CD14-positive monocyte (primary cell): ENCODE measurements around the gene ZNF296. TPM values are rescaled to one million over a fixed set of nuclear protein-coding genes. Genes with fewer than 3 reads are reported as not detected.

Experiments
- DNase-seq, 3 donors: peaks; one replicate each; pipeline ENCODE4 v3.0.0-alpha.2; 2011 to 2022
- H2AFZ ChIP-seq: 2 replicates; pipeline ENCODE4 v1.6.0; 2012; ENCODE audit warnings: mild to moderate bottlenecking, low read depth, low read length, inconsistent platforms; ENCODE audit not compliant: insufficient read depth, poor library complexity, severe bottlenecking
- H3K27ac ChIP-seq, 2 donors: 1 replicate in 1 of 2; 2 replicates in 1 of 2; pipeline ENCODE4 v1.5.1; 2012 to 2013; ENCODE audit warnings: low read length in 2 of 2, control low read depth in 1 of 2, inconsistent platforms in 1 of 2, low read depth in 1 of 2, mild to moderate bottlenecking in 1 of 2
- H3K27me3 ChIP-seq, 2 donors: one replicate each; pipeline versions ENCODE4 v1.6.0 to v1.6.1; 2011 to 2013; ENCODE audit warnings: low read length in 2 of 2; ENCODE audit not compliant: control insufficient read depth in 2 of 2, insufficient read depth in 2 of 2
- H3K36me3 ChIP-seq, 2 donors: replicated peaks in 1 of 2; 1 replicate in 1 of 2; 2 replicates in 1 of 2; pipeline versions ENCODE4 v1.5.1 to v1.6.1; 2012 to 2013; ENCODE audit warnings: low read length in 2 of 2, control low read depth in 1 of 2, inconsistent platforms in 1 of 2, mild to moderate bottlenecking in 1 of 2; ENCODE audit not compliant: insufficient read depth in 2 of 2, control insufficient read depth in 1 of 2
- H3K4me1 ChIP-seq, 2 donors: 1 replicate in 1 of 2; 2 replicates in 1 of 2; pipeline versions ENCODE4 v1.5.1 to v1.6.1; 2012 to 2013; ENCODE audit warnings: low read length in 2 of 2, control low read depth in 1 of 2, inconsistent platforms in 1 of 2, mild to moderate bottlenecking in 1 of 2, moderate library complexity in 1 of 2; ENCODE audit not compliant: insufficient read depth in 2 of 2, control insufficient read depth in 1 of 2
- H3K4me2 ChIP-seq: replicated peaks from 2 replicates; pipeline ENCODE3; 2012; ENCODE audit warnings: low read length, moderate library complexity, mild to moderate bottlenecking; ENCODE audit not compliant: poor library complexity, severe bottlenecking; ENCODE audit errors: extremely low read depth
- H3K4me3 ChIP-seq, 3 experiments: fragments of 200-600 bp in 1 of 3; sonication (generic) in 1 of 3; replicated peaks in 1 of 3; 1 replicate in 2 of 3; 2 replicates in 1 of 3; pipeline ENCODE4 v1.5.1; 2011 to 2013; ENCODE audit warnings: low read length in 3 of 3, mild to moderate bottlenecking in 3 of 3, control low read depth in 2 of 3, low read depth in 2 of 3, inconsistent platforms in 1 of 3, moderate library complexity in 1 of 3
- H3K79me2 ChIP-seq: 2 replicates; pipeline ENCODE4 v1.6.0; 2012; ENCODE audit warnings: mild to moderate bottlenecking, control low read depth, inconsistent platforms, low read length, moderate library complexity; ENCODE audit not compliant: insufficient read depth
- H3K9ac ChIP-seq: 2 replicates; pipeline ENCODE4 v1.6.0; 2017; ENCODE audit warnings: low read length, mild to moderate bottlenecking; ENCODE audit not compliant: insufficient read depth, poor library complexity, severe bottlenecking
- H3K9me3 ChIP-seq, 2 donors: replicated peaks in 1 of 2; 1 replicate in 1 of 2; 2 replicates in 1 of 2; pipeline versions ENCODE4 v1.5.1 to v1.6.1; 2012 to 2013; ENCODE audit warnings: low read length in 2 of 2, control low read depth in 1 of 2; ENCODE audit not compliant: control insufficient read depth in 1 of 2, insufficient read depth in 1 of 2
- H4K20me1 ChIP-seq: 2 replicates; pipeline ENCODE4 v1.6.0; 2012; ENCODE audit warnings: mild to moderate bottlenecking, low read length, control low read depth, moderate library complexity; ENCODE audit not compliant: insufficient read depth
- H3K27ac Mint-ChIP-seq, 7 donors: one replicate each; pipeline ENCODE4 v1.8.0; 2020; ENCODE audit warnings: mild to moderate bottlenecking in 7 of 7, mixed read lengths in 7 of 7, moderate library complexity in 6 of 7, inconsistent platforms in 2 of 7
- H3K27me3 Mint-ChIP-seq, 3 donors: one replicate each; pipeline ENCODE4 v1.8.0; 2021 to 2022; ENCODE audit warnings: low read depth in 3 of 3, mild to moderate bottlenecking in 3 of 3, mixed read lengths in 3 of 3, moderate library complexity in 3 of 3, inconsistent platforms in 1 of 3
- H3K36me3 Mint-ChIP-seq, 2 donors: one replicate each; pipeline ENCODE4 v1.8.0; 2020; ENCODE audit warnings: mixed read lengths in 2 of 2, inconsistent platforms in 1 of 2, mild to moderate bottlenecking in 1 of 2
- H3K4me1 Mint-ChIP-seq: one replicate; pipeline ENCODE4 v1.8.0; 2020; ENCODE audit warnings: mild to moderate bottlenecking, mixed read lengths
- H3K4me3 Mint-ChIP-seq, 2 donors: one replicate each; pipeline ENCODE4 v1.8.0; 2020; ENCODE audit warnings: mild to moderate bottlenecking in 2 of 2, mixed read lengths in 2 of 2, moderate library complexity in 1 of 2
- H3K9me3 Mint-ChIP-seq, 7 donors: one replicate each; pipeline ENCODE4 v1.8.0; 2020 to 2022; ENCODE audit warnings: mixed read lengths in 7 of 7, mild to moderate bottlenecking in 6 of 7, moderate library complexity in 6 of 7, inconsistent platforms in 2 of 7
- WGBS: methylation state at CpG from one replicate; pipeline ENCODE4 v1.1.5; 2013; ENCODE audit warnings: missing lambda C conversion rate; ENCODE audit not compliant: insufficient coverage; 5-methylcytosine and 5-hydroxymethylcytosine counted together
- intact Hi-C, 2 donors: fragments of 100-400 bp; cut with micrococcal nuclease; formaldehyde crosslinking; loops; one replicate each; pipeline versions ENCODE4 v1.15.0 to v1.15.1; 2023
- polyA plus RNA-seq, 3 donors: library from polyadenylated mRNA; depleted of rRNA in 1 of 3; unstranded in 2 of 3; stranded (reverse) in 1 of 3; fragments of 300-500 nt in 2 of 3; fragments of >200 nt in 1 of 3; fragmentation: Illumina TruSeq in 2 of 3; gene quantifications; 1 replicate in 2 of 3; 2 replicates in 1 of 3; pipeline ENCODE4 v1.2.3, GENCODE V29; 2012 to 2021
- TF ChIP-seq, protein P1 (sequence below): fragments of 200-600 bp; IDR thresholded peaks from one replicate; pipeline ENCODE4 v1.8.0; 2022; ENCODE audit warnings: antibody characterized with exemption, mild to moderate bottlenecking

Gene ZNF296
- polyA plus RNA-seq, 3 donors, result 3.8 to 7.2 (median 6.5) TPM

GRCh38 chr19:45097450-45097775, 21.1 kb upstream of the ZNF296 start:
- peaks cover 15 to 19% of the 10 kb centered on the region in 2 donors for H3K4me1 ChIP-seq
- H3K9me3 Mint-ChIP-seq, result no peaks in the 10 kb centered on the region
- peaks cover 81% of the 10 kb centered on the region for H4K20me1 ChIP-seq

GRCh38 chr19:45096700-45097099, 20.4 kb upstream of the ZNF296 start:
- Histone ChIP-seq H3K4me3 (no peak overlapping the region), H3K4me1 (peaks cover 15 to 24% of the 10 kb centered on the region in 2 donors), H3K27ac (peak overlapping the region in 1 of 2 donors; percentile 14), H3K27me3 (no peaks in the 10 kb centered on the region), H3K4me2 (no peak overlapping the region), H4K20me1 (peaks cover 74% of the 10 kb centered on the region), H2AFZ (no peak overlapping the region), H3K79me2 (peaks cover 87% of the 10 kb centered on the region), H3K36me3 (peaks cover 0 to 14% of the 10 kb centered on the region in 2 donors), H3K9me3 (no peaks in the 10 kb centered on the region), H3K9ac (no peak overlapping the region)
- TF ChIP-seq, protein P1, sequence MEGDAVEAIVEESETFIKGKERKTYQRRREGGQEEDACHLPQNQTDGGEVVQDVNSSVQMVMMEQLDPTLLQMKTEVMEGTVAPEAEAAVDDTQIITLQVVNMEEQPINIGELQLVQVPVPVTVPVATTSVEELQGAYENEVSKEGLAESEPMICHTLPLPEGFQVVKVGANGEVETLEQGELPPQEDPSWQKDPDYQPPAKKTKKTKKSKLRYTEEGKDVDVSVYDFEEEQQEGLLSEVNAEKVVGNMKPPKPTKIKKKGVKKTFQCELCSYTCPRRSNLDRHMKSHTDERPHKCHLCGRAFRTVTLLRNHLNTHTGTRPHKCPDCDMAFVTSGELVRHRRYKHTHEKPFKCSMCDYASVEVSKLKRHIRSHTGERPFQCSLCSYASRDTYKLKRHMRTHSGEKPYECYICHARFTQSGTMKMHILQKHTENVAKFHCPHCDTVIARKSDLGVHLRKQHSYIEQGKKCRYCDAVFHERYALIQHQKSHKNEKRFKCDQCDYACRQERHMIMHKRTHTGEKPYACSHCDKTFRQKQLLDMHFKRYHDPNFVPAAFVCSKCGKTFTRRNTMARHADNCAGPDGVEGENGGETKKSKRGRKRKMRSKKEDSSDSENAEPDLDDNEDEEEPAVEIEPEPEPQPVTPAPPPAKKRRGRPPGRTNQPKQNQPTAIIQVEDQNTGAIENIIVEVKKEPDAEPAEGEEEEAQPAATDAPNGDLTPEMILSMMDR, result no peak
- no peak for DNase-seq
- H3K36me3 Mint-ChIP-seq, result peaks cover 5% of the 10 kb centered on the region in 2 donors
- H3K27me3 Mint-ChIP-seq, result peaks cover 0 to 8% (median 0%) of the 10 kb centered on the region in 3 donors
- peaks cover 50% of the 10 kb centered on the region for H3K4me1 Mint-ChIP-seq
- no peaks in the 10 kb centered on the region for H3K9me3 Mint-ChIP-seq
- 99% methylated on average over 7 of the region's 7 CpGs for WGBS
- H3K4me3 Mint-ChIP-seq, result no peak overlapping the region
- H3K27ac Mint-ChIP-seq, result peak overlapping the region in 4 of 7 donors; percentile 6 to 55 (median 24)
- intact Hi-C loops, result loop anchor here in 1 of 2 donors (5.0 kb wide), 1 partner anchor 91 kb away; no protein-coding TSS in a partner anchor

More at GRCh38 chr19:45097450-45097775, 21.1 kb upstream of the ZNF296 start:
- peaks cover 94% of the 10 kb centered on the region for H3K79me2 ChIP-seq
- H3K27ac ChIP-seq, result no peak overlapping the region
- peak overlapping the region; percentile 21 for H3K9ac ChIP-seq
- Mint-ChIP-seq H3K4me1 (peaks cover 47% of the 10 kb centered on the region), H3K4me3 (no peak overlapping the region), H3K36me3 (peaks cover 5% of the 10 kb centered on the region in 2 donors), H3K27me3 (peaks cover 0 to 7% (median 0%) of the 10 kb centered on the region in 3 donors), H3K27ac (peak overlapping the region in 3 of 7 donors; percentile 1 to 46 (median 26))
- no peaks in the 10 kb centered on the region for H3K9me3 ChIP-seq
- no peak overlapping the region for H3K4me3 ChIP-seq
- TF ChIP-seq, protein P1, result no peak
- intact Hi-C loops, result loop anchor here in 1 of 2 donors (5.0 kb wide), 1 partner anchor 90 kb away; no protein-coding TSS in a partner anchor
- H3K4me2 ChIP-seq, result no peak overlapping the region
- no peak for DNase-seq
- H3K27me3 ChIP-seq, result no peaks in the 10 kb centered on the region
- WGBS, result 87% methylated on average over 6 of the region's 7 CpGs
- H2AFZ ChIP-seq, result no peak overlapping the region
- peaks cover 0 to 14% of the 10 kb centered on the region in 2 donors for H3K36me3 ChIP-seq
